Mucosa of gallbladder (tissue), 1 donor: Measurements from ENCODE around the gene FGFR3. TPM values are rescaled to one million over a fixed set of nuclear protein-coding genes. Genes with fewer than 3 reads are reported as not detected.

Experiments used
- DNase-seq: peaks from one replicate; pipeline ENCODE4 v3.0.0-alpha.2; 2020; ENCODE audit warnings: low spot score
- total RNA-seq: library from RNA; stranded (reverse); gene quantifications from one replicate; pipeline ENCODE4 v1.2.1, GENCODE V29; 2021
- donor health status: DM: no; HTN: no; CAD: no.

FGFR3 gene
- total RNA-seq, 1 donor from 2014 or later: 104 TPM

GRCh38 chr4:1770245-1770644 lies 22.8 kb upstream of the FGFR3 start:
- DNase-seq: no peak

GRCh38 chr4:1770791-1771231 lies 22.3 kb upstream of the FGFR3 start:
- no peak for DNase-seq

GRCh38 chr4:1771555-1772305 lies 21.4 kb upstream of the FGFR3 start:
- no peak for DNase-seq

- no peak for DNase-seq
These were observed 20.1 kb upstream of the FGFR3 start for GRCh38 chr4:1772853-1773538.

- no peak for DNase-seq
These were observed 19.3 kb upstream of the FGFR3 start for GRCh38 chr4:1773754-1774153.

- DNase-seq: no peak
These were observed 17.2 kb upstream of the FGFR3 start for GRCh38 chr4:1775731-1776500.

GRCh38 chr4:1776521-1777161 lies 16.5 kb upstream of the FGFR3 start:
- peak; percentile 48 for DNase-seq

GRCh38 chr4:1777822-1778641 lies 15.1 kb upstream of the FGFR3 start:
- no peak for DNase-seq

- DNase-seq: no peak
These were observed 14.3 kb upstream of the FGFR3 start for GRCh38 chr4:1778642-1779392.

- DNase-seq: no peak
These were observed 13.3 kb upstream of the FGFR3 start for GRCh38 chr4:1779588-1780382.

GRCh38 chr4:1780435-1780834 lies 12.7 kb upstream of the FGFR3 start:
- no peak for DNase-seq

- DNase-seq: no peak
These were observed 10.1 kb upstream of the FGFR3 start for GRCh38 chr4:1783015-1783414.

- DNase-seq: no peak
These were observed 9.1 kb upstream of the FGFR3 start for GRCh38 chr4:1783970-1784369.

GRCh38 chr4:1784395-1784788 lies 8.7 kb upstream of the FGFR3 start:
- DNase-seq: no peak

- DNase-seq: no peak
These were observed 8.1 kb upstream of the FGFR3 start for GRCh38 chr4:1784789-1785591.

GRCh38 chr4:1785592-1785991 lies 7.5 kb upstream of the FGFR3 start:
- no peak for DNase-seq

GRCh38 chr4:1786544-1787362 lies 6.3 kb upstream of the FGFR3 start:
- no peak for DNase-seq
